ENCODE results near the gene PDPN.

DNA sequence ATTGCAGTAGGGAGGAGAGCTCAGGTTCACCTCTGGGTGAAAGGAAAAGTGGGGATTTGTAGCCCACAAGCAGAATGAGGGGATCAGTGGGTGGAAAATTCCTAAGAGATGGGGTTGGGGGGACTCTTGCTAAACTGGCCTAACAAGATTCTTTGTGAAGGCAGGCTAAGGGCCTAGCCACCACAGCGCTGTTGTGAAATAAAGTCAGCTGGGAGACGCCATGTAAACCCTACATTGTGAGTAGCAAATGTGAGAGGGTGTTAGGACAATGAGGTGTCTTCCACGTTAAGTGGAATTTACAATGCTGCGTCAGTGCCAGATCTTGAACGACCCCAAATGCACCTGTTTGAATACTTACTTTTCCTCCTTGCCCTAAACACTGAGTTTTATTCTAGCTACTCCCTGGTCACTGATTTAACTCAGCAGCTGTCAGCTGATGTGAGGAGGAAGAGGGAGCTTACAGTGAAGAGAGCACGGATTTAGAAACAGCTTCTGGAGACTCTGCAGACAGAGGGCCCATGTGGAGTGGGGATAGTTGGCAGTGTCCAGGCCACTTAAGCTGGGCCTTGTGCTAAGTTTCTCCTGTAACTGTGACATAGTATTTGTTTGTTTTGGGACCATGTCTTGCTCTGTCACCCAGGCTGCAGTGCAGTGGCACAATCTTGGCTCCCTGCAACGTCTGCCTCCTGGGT is 17.3 kb downstream of the PDPN start:
- TF ChIP-seq ZBTB48 (tag by site-specific recombination; IDR thresholded peaks at IDR 0.05) (no peak), ZNF10 (tag by site-specific recombination; IDR thresholded peaks at IDR 0.05) (no peak), WT1 (tag by site-specific recombination; IDR thresholded peaks at IDR 0.05) (no peak), ZFP41 (tag by site-specific recombination; IDR thresholded peaks at IDR 0.05; ENCODE audit: borderline replicate concordance) (no peak), MEIS1 (CRISPR knock-in tag; IDR thresholded peaks at IDR 0.05; ENCODE audit: borderline replicate concordance) (no peak), ZNF785 (tag by site-specific recombination; IDR thresholded peaks at IDR 0.05) (no peak), ZNF26 (tag by site-specific recombination; IDR thresholded peaks at IDR 0.05) (no peak)
- TF ChIP-seq, protein P1, sequence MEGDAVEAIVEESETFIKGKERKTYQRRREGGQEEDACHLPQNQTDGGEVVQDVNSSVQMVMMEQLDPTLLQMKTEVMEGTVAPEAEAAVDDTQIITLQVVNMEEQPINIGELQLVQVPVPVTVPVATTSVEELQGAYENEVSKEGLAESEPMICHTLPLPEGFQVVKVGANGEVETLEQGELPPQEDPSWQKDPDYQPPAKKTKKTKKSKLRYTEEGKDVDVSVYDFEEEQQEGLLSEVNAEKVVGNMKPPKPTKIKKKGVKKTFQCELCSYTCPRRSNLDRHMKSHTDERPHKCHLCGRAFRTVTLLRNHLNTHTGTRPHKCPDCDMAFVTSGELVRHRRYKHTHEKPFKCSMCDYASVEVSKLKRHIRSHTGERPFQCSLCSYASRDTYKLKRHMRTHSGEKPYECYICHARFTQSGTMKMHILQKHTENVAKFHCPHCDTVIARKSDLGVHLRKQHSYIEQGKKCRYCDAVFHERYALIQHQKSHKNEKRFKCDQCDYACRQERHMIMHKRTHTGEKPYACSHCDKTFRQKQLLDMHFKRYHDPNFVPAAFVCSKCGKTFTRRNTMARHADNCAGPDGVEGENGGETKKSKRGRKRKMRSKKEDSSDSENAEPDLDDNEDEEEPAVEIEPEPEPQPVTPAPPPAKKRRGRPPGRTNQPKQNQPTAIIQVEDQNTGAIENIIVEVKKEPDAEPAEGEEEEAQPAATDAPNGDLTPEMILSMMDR (tag by site-specific recombination; IDR thresholded peaks at IDR 0.05), result no peak

All from HEK293 (cell line).